Measurements from ENCODE around the gene CCDC12.

Gene CCDC12

GRCh38 chr3:46986782-46987310, 10.3 kb upstream of the CCDC12 start:
- H3K4me3 ChIP-seq (ENCODE audit: insufficient read depth in 1 of 2, low read depth in 1 of 2, low read length in 2 of 2) = no peak overlapping the region
- no peaks in the 10 kb centered on the region for H3K9me3 ChIP-seq (ENCODE audit: control insufficient read depth, low read length)
- H3K9ac ChIP-seq (ENCODE audit: low read length) = no peak overlapping the region
- no peaks in the 10 kb centered on the region for H3K79me1 ChIP-seq (replicated peaks; ENCODE audit: low read length, poor library complexity, severe bottlenecking)
- no peak overlapping the region for H2BK120ac ChIP-seq (ENCODE audit: low read depth, low read length)
- H2BK5ac ChIP-seq (ENCODE audit: low read depth, low read length, poor library complexity, severe bottlenecking) = no peak overlapping the region
- H4K8ac ChIP-seq (ENCODE audit: low read length) = no peak overlapping the region
- H2BK12ac ChIP-seq (ENCODE audit: low read length in 2 of 2) = no peak overlapping the region
- no peak overlapping the region for H3K23ac ChIP-seq (ENCODE audit: low read length in 2 of 2)
- no peak overlapping the region for H3K4me2 ChIP-seq (ENCODE audit: low read length, poor library complexity, severe bottlenecking)
- H3K4ac ChIP-seq (ENCODE audit: low read depth in 1 of 2, low read length in 2 of 2) = no peak overlapping the region
- peaks cover 7% of the 10 kb centered on the region for H3K4me1 ChIP-seq (ENCODE audit: control insufficient read depth, insufficient read depth, low read depth, low read length)
- no peak overlapping the region for H4K91ac ChIP-seq (ENCODE audit: low read length)
- no peak overlapping the region for H2BK15ac ChIP-seq (ENCODE audit: low read depth, poor library complexity, severe bottlenecking)
- no peaks in the 10 kb centered on the region for H3K27me3 ChIP-seq (ENCODE audit: control insufficient read depth in 1 of 2, insufficient read depth in 1 of 2, low read length in 2 of 2)
- no peak overlapping the region for H2AFZ ChIP-seq (ENCODE audit: low read depth, low read length)
- 84% methylated on average over 3 of the region's 3 CpGs for WGBS
- H3K36me3 ChIP-seq (ENCODE audit: control insufficient read depth in 1 of 2, insufficient read depth in 2 of 2, low read depth in 1 of 2, low read length in 2 of 2) = peaks cover 0 to 33% of the 10 kb centered on the region in 2 experiments
- H2AK5ac ChIP-seq (ENCODE audit: low read length, severe bottlenecking) = no peak overlapping the region
- DNase-seq = no peak
- no peak overlapping the region for H3K27ac ChIP-seq (ENCODE audit: low read length, poor library complexity, severe bottlenecking)
- no peak overlapping the region for H3K18ac ChIP-seq (ENCODE audit: low read depth in 1 of 2, low read length in 2 of 2)
- H3K14ac ChIP-seq (ENCODE audit: low read length in 2 of 2) = no peak overlapping the region

- Histone ChIP-seq H2AK5ac (ENCODE audit: low read length, severe bottlenecking) (no peak overlapping the region), H2BK120ac (ENCODE audit: low read depth, low read length) (no peak overlapping the region), H3K18ac (ENCODE audit: low read depth in 1 of 2, low read length in 2 of 2) (no peak overlapping the region), H3K23ac (ENCODE audit: low read length in 2 of 2) (no peak overlapping the region), H3K4ac (ENCODE audit: low read depth in 1 of 2, low read length in 2 of 2) (no peak overlapping the region), H3K4me3 (ENCODE audit: insufficient read depth in 1 of 2, low read depth in 1 of 2, low read length in 2 of 2) (no peak overlapping the region), H3K36me3 (ENCODE audit: control insufficient read depth in 1 of 2, insufficient read depth in 2 of 2, low read depth in 1 of 2, low read length in 2 of 2) (peaks cover 0 to 30% of the 10 kb centered on the region in 2 experiments), H3K9ac (ENCODE audit: low read length) (no peak overlapping the region), H3K27me3 (ENCODE audit: control insufficient read depth in 1 of 2, insufficient read depth in 1 of 2, low read length in 2 of 2) (no peaks in the 10 kb centered on the region), H3K4me1 (ENCODE audit: control insufficient read depth, insufficient read depth, low read depth, low read length) (peaks cover 10% of the 10 kb centered on the region), H3K27ac (ENCODE audit: low read length, poor library complexity, severe bottlenecking) (no peak overlapping the region), H4K8ac (ENCODE audit: low read length) (no peak overlapping the region), H4K91ac (ENCODE audit: low read length) (no peak overlapping the region), H2BK15ac (ENCODE audit: low read depth, poor library complexity, severe bottlenecking) (no peak overlapping the region), H2BK12ac (ENCODE audit: low read length in 2 of 2) (no peak overlapping the region), H3K4me2 (ENCODE audit: low read length, poor library complexity, severe bottlenecking) (no peak overlapping the region), H3K9me3 (ENCODE audit: control insufficient read depth, low read length) (no peaks in the 10 kb centered on the region), H3K79me1 (replicated peaks; ENCODE audit: low read length, poor library complexity, severe bottlenecking) (no peaks in the 10 kb centered on the region), H2AFZ (ENCODE audit: low read depth, low read length) (no peak overlapping the region), H3K14ac (ENCODE audit: low read length in 2 of 2) (no peak overlapping the region), H2BK5ac (ENCODE audit: low read depth, low read length, poor library complexity, severe bottlenecking) (no peak overlapping the region)
- WGBS = 96% methylated on average over 4 of the region's 4 CpGs
- no peak for DNase-seq
Observed at GRCh38 chr3:46986055-46986730, 9.6 kb upstream of the CCDC12 start.

GRCh38 chr3:46985588-46985987, 9.0 kb upstream of the CCDC12 start:
- H2BK120ac ChIP-seq (ENCODE audit: low read depth, low read length) = no peak overlapping the region
- H2BK5ac ChIP-seq (ENCODE audit: low read depth, low read length, poor library complexity, severe bottlenecking) = no peak overlapping the region
- no peaks in the 10 kb centered on the region for H3K9me3 ChIP-seq (ENCODE audit: control insufficient read depth, low read length)
- peaks cover 0 to 27% of the 10 kb centered on the region in 2 experiments for H3K36me3 ChIP-seq (ENCODE audit: control insufficient read depth in 1 of 2, insufficient read depth in 2 of 2, low read depth in 1 of 2, low read length in 2 of 2)
- H2BK15ac ChIP-seq (ENCODE audit: low read depth, poor library complexity, severe bottlenecking) = no peak overlapping the region
- H2AK5ac ChIP-seq (ENCODE audit: low read length, severe bottlenecking) = no peak overlapping the region
- no peak overlapping the region for H3K4me3 ChIP-seq (ENCODE audit: insufficient read depth in 1 of 2, low read depth in 1 of 2, low read length in 2 of 2)
- no peak overlapping the region for H3K4ac ChIP-seq (ENCODE audit: low read depth in 1 of 2, low read length in 2 of 2)
- H3K4me2 ChIP-seq (ENCODE audit: low read length, poor library complexity, severe bottlenecking) = no peak overlapping the region
- no peak overlapping the region for H4K91ac ChIP-seq (ENCODE audit: low read length)
- H2BK12ac ChIP-seq (ENCODE audit: low read length in 2 of 2) = no peak overlapping the region
- H2AFZ ChIP-seq (ENCODE audit: low read depth, low read length) = no peak overlapping the region
- 93% methylated on average over 5 of the region's 5 CpGs for WGBS
- no peaks in the 10 kb centered on the region for H3K27me3 ChIP-seq (ENCODE audit: control insufficient read depth in 1 of 2, insufficient read depth in 1 of 2, low read length in 2 of 2)
- H4K8ac ChIP-seq (ENCODE audit: low read length) = no peak overlapping the region
- H3K14ac ChIP-seq (ENCODE audit: low read length in 2 of 2) = no peak overlapping the region
- no peak for DNase-seq
- H3K27ac ChIP-seq (ENCODE audit: low read length, poor library complexity, severe bottlenecking) = no peak overlapping the region
- no peak overlapping the region for H3K9ac ChIP-seq (ENCODE audit: low read length)
- peaks cover 11% of the 10 kb centered on the region for H3K4me1 ChIP-seq (ENCODE audit: control insufficient read depth, insufficient read depth, low read depth, low read length)
- no peak overlapping the region for H3K23ac ChIP-seq (ENCODE audit: low read length in 2 of 2)
- peaks cover 1% of the 10 kb centered on the region for H3K79me1 ChIP-seq (replicated peaks; ENCODE audit: low read length, poor library complexity, severe bottlenecking)
- no peak overlapping the region for H3K18ac ChIP-seq (ENCODE audit: low read depth in 1 of 2, low read length in 2 of 2)

- H3K23ac ChIP-seq (ENCODE audit: low read length in 2 of 2) = no peak overlapping the region
- H4K8ac ChIP-seq (ENCODE audit: low read length) = no peak overlapping the region
- H3K9me3 ChIP-seq (ENCODE audit: control insufficient read depth, low read length) = no peaks in the 10 kb centered on the region
- WGBS = 93% methylated on average over 11 of the region's 11 CpGs
- peaks cover 17% of the 10 kb centered on the region for H3K4me1 ChIP-seq (ENCODE audit: control insufficient read depth, insufficient read depth, low read depth, low read length)
- H2BK15ac ChIP-seq (ENCODE audit: low read depth, poor library complexity, severe bottlenecking) = no peak overlapping the region
- H2AFZ ChIP-seq (ENCODE audit: low read depth, low read length) = no peak overlapping the region
- H3K27me3 ChIP-seq (ENCODE audit: control insufficient read depth in 1 of 2, insufficient read depth in 1 of 2, low read length in 2 of 2) = no peaks in the 10 kb centered on the region
- no peak overlapping the region for H2BK120ac ChIP-seq (ENCODE audit: low read depth, low read length)
- DNase-seq = no peak
- no peak overlapping the region for H4K91ac ChIP-seq (ENCODE audit: low read length)
- no peak overlapping the region for H3K14ac ChIP-seq (ENCODE audit: low read length in 2 of 2)
- no peak overlapping the region for H3K4me3 ChIP-seq (ENCODE audit: insufficient read depth in 1 of 2, low read depth in 1 of 2, low read length in 2 of 2)
- no peak overlapping the region for H3K4ac ChIP-seq (ENCODE audit: low read depth in 1 of 2, low read length in 2 of 2)
- H2BK5ac ChIP-seq (ENCODE audit: low read depth, low read length, poor library complexity, severe bottlenecking) = no peak overlapping the region
- H3K18ac ChIP-seq (ENCODE audit: low read depth in 1 of 2, low read length in 2 of 2) = no peak overlapping the region
- no peak overlapping the region for H3K9ac ChIP-seq (ENCODE audit: low read length)
- H2BK12ac ChIP-seq (ENCODE audit: low read length in 2 of 2) = no peak overlapping the region
- peaks cover 0 to 26% of the 10 kb centered on the region in 2 experiments for H3K36me3 ChIP-seq (ENCODE audit: control insufficient read depth in 1 of 2, insufficient read depth in 2 of 2, low read depth in 1 of 2, low read length in 2 of 2)
- H2AK5ac ChIP-seq (ENCODE audit: low read length, severe bottlenecking) = no peak overlapping the region
- H3K4me2 ChIP-seq (ENCODE audit: low read length, poor library complexity, severe bottlenecking) = no peak overlapping the region
- no peak overlapping the region for H3K27ac ChIP-seq (ENCODE audit: low read length, poor library complexity, severe bottlenecking)
- peaks cover 9% of the 10 kb centered on the region for H3K79me1 ChIP-seq (replicated peaks; ENCODE audit: low read length, poor library complexity, severe bottlenecking)
Observed at GRCh38 chr3:46984591-46985459, 8.3 kb upstream of the CCDC12 start.
